A673 (cell line): Measurements from ENCODE around the gene NUDCD2. TPM values are rescaled to one million over a fixed set of nuclear protein-coding genes. Genes with fewer than 3 reads are reported as not detected.

Experiments used
- total RNA-seq: library from RNA; stranded (reverse); gene quantifications from 2 replicates; pipeline ENCODE4 v1.2.3, GENCODE V29; 2021

The NUDCD2 gene
- total RNA-seq, 1 experiment from 2014 or later = 67.2 TPM

Other genes with a start within 250 kb of the NUDCD2 start
- gene CCNG1, start 22.5 kb downstream of the NUDCD2 start, total RNA-seq = 130 and 151 TPM in 2 replicates
- gene HMMR, start 530 bp upstream of the NUDCD2 start, total RNA-seq = 57.6 and 64.8 TPM in 2 replicates
- gene MAT2B, start 45.5 kb upstream of the NUDCD2 start, total RNA-seq = 49.9 and 50.3 TPM in 2 replicates